Fibroblast of skin of right biceps (primary cell): ENCODE results near the gene RASGRP3.
A peak's percentile ranks its signal among the peaks of the same experiment; 100 is the strongest.

ENCODE experiments used
- DNase-seq: peaks from one replicate; pipeline ENCODE4 v3.0.0-alpha.2; 2013

The RASGRP3 gene

GRCh38 chr2:33588232-33588631, 111.8 kb downstream of the RASGRP3 start:
- no peak for DNase-seq

- DNase-seq = no peak
Observed at GRCh38 chr2:33589444-33589843, 113.0 kb downstream of the RASGRP3 start.

DNA sequence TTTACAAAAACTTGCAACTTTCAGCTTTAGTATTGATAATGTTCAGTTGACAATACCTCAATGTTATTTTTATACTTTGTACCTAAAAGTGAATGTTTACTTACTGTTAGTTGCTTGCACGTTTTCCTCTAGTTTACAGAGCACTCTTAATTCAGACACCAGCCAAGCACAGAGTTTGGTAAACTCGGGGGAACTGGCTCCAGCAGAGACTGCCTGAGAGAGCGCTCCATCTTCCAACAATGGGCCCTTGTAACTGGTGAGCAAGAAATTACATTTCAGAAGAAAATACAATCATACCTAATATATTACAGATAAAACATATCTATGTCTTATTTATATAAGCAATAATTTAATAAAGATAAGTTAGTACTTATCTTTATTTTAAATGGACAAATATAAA, 118.9 kb downstream of the RASGRP3 start:
- no peak for DNase-seq

DNA sequence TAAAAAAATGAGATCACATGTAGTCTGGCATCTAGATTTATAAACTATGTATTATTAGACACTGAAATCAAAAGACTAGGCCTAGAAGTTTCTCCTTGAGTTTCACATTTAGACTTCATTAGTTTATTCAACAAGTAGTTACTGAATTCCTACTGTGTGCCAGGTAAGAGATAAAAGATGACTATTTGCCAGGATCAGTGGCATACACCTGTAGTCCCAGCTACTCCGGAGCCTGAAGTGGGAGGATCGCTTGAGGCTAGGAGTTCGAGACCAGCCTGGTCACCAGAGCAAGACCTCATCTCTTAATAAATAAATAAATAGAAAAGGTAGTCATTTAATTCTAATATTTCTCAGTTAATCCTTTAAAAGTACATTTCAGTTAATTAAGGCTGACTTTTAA, 120.6 kb downstream of the RASGRP3 start:
- DNase-seq = no peak

DNA sequence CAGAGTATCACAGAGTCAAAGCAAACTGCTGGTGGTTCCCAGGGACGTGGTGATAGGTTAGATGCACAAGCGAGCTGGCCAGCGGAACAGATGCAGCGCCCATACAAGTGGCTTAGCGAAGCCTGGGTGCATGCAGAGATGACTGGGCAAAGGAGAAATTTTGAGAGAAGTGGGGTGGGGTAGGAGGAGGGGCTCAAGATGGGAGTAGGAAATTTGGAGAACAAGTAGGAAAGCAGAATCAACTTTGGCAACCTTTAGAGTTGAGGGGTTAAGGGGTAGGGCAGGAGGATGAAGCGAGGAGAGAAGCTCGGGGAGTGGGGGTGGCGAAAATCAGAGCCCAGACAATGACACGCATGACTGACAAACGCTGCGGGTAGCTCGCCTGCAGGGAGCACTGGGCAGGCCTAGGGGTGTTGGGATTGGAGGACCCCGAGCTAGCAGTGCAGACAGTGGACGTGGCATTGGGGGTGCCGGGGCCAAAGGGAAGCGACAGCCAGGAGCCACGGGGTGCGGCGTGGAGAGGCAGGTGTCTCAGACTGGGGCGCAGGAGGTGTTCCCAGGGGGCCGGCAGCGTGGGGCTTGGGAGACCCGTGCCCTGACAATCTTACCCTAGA, 122.2 kb downstream of the RASGRP3 start:
- peak; percentile 38 for DNase-seq

DNA sequence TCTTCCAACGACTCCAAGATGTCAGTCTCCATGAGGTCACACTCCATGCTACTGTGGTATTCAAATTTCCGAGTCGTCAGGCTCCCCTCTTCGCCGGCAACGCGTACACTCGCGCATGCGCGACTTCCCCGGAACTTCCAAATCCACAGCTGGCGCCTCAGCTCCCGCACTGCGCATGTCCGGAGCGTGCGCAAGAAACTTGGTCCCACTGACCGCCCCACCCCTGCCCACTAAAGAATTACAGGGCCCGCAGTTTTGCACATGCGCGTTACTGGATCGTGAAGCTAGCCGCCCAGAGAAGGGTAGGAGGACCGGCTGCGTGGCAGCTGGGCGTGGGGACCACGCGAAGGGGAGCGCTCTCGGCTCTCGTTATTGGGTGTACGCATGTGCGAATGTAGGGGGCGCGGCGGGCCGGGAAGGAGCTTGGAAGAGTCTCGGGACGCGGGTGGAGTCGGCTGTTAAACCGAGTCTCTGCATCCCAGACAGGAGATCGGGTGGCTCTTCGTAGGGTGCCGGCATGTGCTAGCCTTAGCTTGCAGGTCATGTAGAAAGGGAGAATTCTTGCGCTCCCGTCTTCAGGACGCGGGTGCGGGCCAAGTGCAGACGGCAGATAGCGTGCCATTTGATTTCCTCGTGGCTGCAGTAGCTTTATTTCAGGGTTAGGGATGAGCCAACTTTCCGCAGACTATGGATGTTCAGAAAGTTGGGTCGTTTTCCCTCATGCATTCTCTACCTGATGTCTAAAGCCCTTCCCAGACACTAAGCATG, 122.9 kb downstream of the RASGRP3 start, which contains the start of gene FAM98A:
Gene FAM98A (minus strand): TSS at position 125 of the 768 bp plus-strand sequence. CDS start 78 bp downstream, at position 47.
- DNase-seq = peak; percentile 99

DNA sequence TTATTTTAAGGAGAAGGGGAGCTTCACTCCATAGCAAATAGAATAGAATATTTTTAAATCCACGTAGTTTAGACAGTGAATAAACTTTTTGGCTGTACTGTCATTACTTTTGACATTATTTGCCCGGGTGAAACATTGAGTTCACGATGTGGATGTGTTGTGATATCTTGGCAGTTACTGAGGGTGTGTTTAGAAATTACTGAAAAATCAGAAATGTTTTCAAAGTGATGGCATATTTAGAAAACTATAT, 123.4 kb downstream of the RASGRP3 start:
- no peak for DNase-seq

DNA sequence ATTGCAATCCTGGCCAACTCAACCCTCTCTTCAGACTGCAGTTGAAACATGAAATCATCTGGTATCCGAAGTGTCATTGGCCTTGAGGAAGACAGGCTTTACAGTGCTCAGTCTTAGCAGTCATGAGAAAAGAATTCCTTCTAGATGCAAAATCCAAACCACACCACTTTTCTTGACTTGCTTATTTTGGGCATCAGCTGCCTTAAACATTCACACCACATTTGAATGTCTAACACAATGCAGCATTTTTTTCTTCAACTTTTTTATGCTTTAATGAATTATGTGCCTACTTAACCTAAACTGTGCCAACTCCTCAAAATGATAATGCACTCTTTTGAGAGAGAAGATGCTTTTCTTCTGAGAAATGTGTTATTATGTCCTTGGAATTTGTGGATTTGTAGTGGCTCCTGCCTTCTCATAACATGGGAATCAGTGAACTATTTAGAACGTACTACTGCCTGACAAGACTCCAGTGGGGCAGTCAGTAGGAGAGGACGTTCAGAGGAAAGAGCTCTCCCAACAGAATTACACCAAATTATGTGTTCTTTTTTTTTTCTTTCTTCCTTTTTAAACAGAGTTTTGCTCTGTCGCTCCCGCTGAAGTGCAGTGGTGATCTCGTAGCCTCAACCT, 125.9 kb downstream of the RASGRP3 start:
- peak; percentile 30 for DNase-seq

- DNase-seq = no peak
Observed at GRCh38 chr2:33603416-33603815, 127.0 kb downstream of the RASGRP3 start.

DNA sequence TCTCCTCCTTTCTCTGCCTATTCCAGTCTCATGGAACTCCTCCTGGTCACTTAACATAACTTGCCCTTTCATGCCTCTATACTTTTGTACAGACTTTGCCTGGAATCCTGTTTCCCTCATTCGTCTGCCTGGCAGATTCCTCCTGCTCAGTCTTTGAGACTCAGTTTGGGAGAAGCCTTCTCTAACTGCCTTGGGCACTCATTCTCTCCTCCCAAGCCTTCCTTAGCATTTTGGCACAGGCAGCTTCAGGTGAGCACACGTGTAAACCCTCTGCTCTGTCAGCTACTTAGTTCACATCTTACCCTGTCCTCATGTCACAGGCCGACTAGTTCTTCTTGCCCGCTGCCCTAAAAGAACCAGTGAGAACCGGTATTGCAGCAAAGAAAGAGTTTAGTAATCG, 128.6 kb downstream of the RASGRP3 start:
- DNase-seq = no peak

- DNase-seq = no peak
Observed at GRCh38 chr2:33606100-33606499, 129.7 kb downstream of the RASGRP3 start.

- no peak for DNase-seq
Observed at GRCh38 chr2:33606622-33607021, 130.2 kb downstream of the RASGRP3 start.

DNA sequence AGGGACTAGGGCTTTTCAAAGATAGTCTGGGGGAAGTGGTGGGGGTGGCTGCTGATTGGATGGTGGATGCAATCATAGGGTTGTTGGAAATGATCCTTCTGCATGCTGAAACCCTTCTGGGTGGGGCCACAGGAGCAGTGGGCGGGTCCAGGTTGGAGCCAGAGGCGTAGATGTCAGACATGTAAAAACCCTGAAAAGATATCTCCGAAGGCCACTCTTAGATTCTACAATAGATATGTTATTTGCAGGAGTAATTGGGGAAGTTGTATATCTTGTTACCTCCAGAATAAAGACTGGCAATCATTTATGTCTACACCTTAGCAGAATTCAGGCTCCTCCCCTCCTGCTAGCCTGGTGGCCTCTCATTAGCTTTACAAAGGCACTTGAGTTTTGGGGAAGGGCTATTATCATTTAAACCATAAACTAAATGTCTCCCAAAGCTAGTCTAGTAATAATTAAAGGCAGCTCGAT, 130.8 kb downstream of the RASGRP3 start:
- no peak for DNase-seq

DNA sequence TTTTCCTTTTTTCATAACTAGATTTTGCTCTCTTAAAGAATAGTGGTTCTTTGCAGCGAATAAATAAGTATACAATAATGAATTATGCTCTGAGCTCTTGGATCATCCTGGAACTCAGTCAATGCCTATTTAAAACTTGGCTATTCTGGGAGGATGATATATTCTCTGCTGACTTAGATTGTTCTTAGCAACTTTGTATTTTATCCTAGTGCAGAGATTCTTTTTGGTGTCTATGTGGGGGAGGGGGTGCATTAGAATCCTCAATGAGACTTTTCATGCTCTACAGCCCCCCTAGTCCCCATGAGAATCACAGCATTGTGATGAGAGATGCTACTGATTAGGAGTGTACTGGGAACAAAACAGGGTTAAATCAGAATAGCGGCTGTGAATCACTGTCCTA, 131.5 kb downstream of the RASGRP3 start:
- no peak for DNase-seq

DNA sequence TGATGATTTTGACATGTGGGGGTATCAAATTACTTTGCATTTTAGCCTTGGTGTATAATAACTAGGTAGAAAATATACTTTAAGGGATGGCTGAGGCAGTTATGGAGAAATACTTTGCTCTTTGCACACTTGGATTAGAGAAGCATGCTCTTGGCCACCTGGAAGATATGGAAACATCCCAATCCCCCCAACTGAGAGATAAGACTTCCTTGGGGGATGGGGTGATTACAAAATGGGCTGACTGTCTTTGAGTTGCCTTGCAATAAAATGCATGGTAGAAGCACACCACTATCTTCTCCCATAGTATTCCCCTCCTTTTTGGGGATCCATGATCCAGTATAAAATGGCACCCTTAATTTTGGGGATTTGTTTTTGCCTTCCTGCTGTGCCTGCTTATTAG, 137.7 kb downstream of the RASGRP3 start:
- no peak for DNase-seq
